ENCODE results near the gene UBE2E2. TPM values are rescaled to one million over a fixed set of nuclear protein-coding genes. Genes with fewer than 3 reads are reported as not detected.

The UBE2E2 gene
- total RNA-seq, 3 donors from 2014 or later: 31.5 to 96.2 (median 59.7) TPM

DNA sequence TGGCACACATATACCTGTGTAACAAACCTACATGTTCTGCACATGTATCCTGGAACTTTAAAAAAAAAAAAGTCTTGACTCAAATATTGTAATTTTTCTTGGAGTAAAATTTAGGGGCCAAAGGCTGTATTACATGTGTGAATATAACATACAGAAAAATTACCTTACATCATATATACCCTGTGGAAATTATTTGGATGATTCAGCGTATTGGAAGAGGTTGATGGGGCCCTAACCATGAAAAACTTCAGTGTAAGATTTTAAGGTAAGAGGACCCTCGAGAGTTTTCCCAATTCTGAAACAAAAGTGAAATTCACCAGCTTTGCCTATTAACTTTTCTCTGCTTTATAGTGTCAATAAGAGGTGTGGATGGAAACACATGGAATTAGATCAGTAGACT lies 56.4 kb downstream of the UBE2E2 start:
- intact Hi-C loops (cut with DNase I; ENCODE audit: low total_unique reads): no loop called here
- Histone ChIP-seq H3K27me3 (no peaks in the 10 kb centered on the region), H3K9me3 (no peaks in the 10 kb centered on the region), H3K4me1 (no peaks in the 10 kb centered on the region), H3K27ac (no peak overlapping the region), H3K4me3 (no peak overlapping the region), H3K36me3 (no peaks in the 10 kb centered on the region)
- TF ChIP-seq, protein P1, sequence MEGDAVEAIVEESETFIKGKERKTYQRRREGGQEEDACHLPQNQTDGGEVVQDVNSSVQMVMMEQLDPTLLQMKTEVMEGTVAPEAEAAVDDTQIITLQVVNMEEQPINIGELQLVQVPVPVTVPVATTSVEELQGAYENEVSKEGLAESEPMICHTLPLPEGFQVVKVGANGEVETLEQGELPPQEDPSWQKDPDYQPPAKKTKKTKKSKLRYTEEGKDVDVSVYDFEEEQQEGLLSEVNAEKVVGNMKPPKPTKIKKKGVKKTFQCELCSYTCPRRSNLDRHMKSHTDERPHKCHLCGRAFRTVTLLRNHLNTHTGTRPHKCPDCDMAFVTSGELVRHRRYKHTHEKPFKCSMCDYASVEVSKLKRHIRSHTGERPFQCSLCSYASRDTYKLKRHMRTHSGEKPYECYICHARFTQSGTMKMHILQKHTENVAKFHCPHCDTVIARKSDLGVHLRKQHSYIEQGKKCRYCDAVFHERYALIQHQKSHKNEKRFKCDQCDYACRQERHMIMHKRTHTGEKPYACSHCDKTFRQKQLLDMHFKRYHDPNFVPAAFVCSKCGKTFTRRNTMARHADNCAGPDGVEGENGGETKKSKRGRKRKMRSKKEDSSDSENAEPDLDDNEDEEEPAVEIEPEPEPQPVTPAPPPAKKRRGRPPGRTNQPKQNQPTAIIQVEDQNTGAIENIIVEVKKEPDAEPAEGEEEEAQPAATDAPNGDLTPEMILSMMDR (IDR thresholded peaks at IDR 0.05): no peak
- TF ChIP-seq POLR2AphosphoS5 (IDR thresholded peaks at IDR 0.05): no peak
- TF ChIP-seq POLR2A (IDR thresholded peaks at IDR 0.05): no peak
- DNase-seq (ENCODE audit: low spot score in 2 of 2): no peak

DNA sequence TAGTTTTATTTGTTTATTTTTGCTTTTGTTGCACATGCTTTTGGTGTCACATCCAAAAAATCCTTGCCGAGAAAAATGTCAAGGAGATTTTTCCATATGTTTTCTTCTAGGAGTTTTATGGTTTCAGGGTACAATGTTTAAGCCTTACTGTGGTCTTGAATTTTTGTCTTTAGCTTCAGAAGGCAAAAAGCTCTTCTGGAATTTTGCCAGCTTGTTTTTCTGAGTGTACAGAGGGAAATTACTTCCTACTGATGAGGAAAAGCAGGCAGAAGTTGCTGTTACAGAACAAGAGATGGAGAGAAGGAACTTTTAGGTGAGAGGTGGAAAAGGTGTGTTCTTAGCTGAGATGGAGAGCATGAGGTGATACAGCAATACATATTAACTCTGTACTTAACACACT lies 59.6 kb downstream of the UBE2E2 start:
- H3K27ac ChIP-seq: no peak overlapping the region
- no peak overlapping the region for H3K4me3 ChIP-seq
- H3K36me3 ChIP-seq: no peaks in the 10 kb centered on the region
- intact Hi-C loops (cut with DNase I; ENCODE audit: low total_unique reads): no loop called here
- TF ChIP-seq POLR2AphosphoS5 (IDR thresholded peaks at IDR 0.05): no peak
- TF ChIP-seq POLR2A (IDR thresholded peaks at IDR 0.05): no peak
- TF ChIP-seq, protein P1 (IDR thresholded peaks at IDR 0.05): no peak
- H3K4me1 ChIP-seq: no peaks in the 10 kb centered on the region
- DNase-seq (ENCODE audit: low spot score in 2 of 2): no peak
- no peaks in the 10 kb centered on the region for H3K27me3 ChIP-seq
- no peaks in the 10 kb centered on the region for H3K9me3 ChIP-seq

DNA sequence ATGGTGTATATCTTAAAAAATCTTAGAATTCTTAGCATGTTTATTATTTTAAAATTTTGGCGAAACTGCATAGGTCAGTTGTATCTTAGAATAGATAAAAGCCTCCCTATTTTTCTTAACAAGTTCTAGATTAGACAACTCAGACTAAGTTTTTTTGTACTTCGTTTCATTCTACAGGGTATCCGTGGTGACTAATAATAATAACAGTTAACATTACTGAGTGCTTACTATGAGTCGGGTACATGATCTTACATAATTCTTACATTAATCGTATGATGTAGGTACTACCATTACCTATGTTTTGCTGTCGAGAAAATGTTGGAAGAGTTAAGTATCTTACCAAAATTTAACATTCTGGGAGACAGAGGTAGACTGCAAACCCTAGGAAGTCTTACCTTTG lies 60.7 kb downstream of the UBE2E2 start:
- H3K36me3 ChIP-seq: no peaks in the 10 kb centered on the region
- no peaks in the 10 kb centered on the region for H3K27me3 ChIP-seq
- H3K9me3 ChIP-seq: no peaks in the 10 kb centered on the region
- no peak overlapping the region for H3K27ac ChIP-seq
- no peak for TF ChIP-seq POLR2A (IDR thresholded peaks at IDR 0.05)
- TF ChIP-seq, protein P1 (IDR thresholded peaks at IDR 0.05): no peak
- TF ChIP-seq POLR2AphosphoS5 (IDR thresholded peaks at IDR 0.05): no peak
- H3K4me1 ChIP-seq: no peaks in the 10 kb centered on the region
- no peak overlapping the region for H3K4me3 ChIP-seq
- intact Hi-C loops (cut with DNase I; ENCODE audit: low total_unique reads): no loop called here
- no peak for DNase-seq (ENCODE audit: low spot score in 2 of 2)

DNA sequence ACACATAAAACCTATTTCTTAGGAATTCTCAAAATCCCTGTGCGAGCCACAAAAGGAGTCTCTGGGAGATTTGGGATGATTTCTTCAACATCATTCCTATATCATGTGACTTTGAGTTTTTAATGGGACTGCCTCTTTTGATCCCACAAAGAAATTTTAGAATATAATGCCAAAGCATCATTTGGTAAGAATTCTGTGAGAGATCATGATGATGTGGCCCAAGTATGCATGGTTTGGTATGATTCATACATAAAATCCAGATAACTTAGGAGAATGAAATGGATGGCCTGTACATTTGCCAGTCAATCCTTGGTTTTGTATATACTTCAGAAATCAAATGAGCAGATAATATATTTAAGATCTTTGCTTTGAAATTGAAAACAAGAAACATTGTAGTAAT lies 61.3 kb downstream of the UBE2E2 start:
- Histone ChIP-seq H3K9me3 (no peaks in the 10 kb centered on the region), H3K27me3 (no peaks in the 10 kb centered on the region), H3K4me1 (no peaks in the 10 kb centered on the region), H3K4me3 (no peak overlapping the region), H3K36me3 (no peaks in the 10 kb centered on the region), H3K27ac (no peak overlapping the region)
- TF ChIP-seq POLR2A (IDR thresholded peaks at IDR 0.05) (no peak), POLR2AphosphoS5 (IDR thresholded peaks at IDR 0.05) (no peak)
- TF ChIP-seq, protein P1 (IDR thresholded peaks at IDR 0.05): no peak
- DNase-seq (ENCODE audit: low spot score in 2 of 2): no peak
- intact Hi-C loops (cut with DNase I; ENCODE audit: low total_unique reads): no loop called here

DNA sequence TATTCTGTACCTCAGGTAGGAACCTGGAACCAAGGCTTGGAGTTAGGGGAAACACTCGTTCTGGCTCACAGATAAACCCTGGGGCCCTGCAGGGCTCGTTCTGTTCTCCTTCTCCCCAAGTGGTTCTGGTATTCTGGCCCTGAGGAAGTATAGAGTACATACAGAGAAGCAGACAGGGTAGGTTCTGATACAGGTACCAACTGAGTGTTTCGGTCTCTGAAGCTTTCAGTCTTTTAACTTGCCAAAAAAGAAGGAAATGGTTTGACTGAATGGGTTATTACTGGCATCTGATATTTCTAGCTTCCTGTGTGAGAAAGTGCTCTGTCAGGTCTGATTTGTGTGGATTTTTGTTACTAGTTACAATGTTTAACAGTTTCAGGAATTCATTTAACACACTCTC lies 67.3 kb downstream of the UBE2E2 start:
- no peak for DNase-seq (ENCODE audit: low spot score in 2 of 2)
- H3K27ac ChIP-seq: no peak overlapping the region
- no peak for TF ChIP-seq POLR2AphosphoS5 (IDR thresholded peaks at IDR 0.05)
- no peak for TF ChIP-seq POLR2A (IDR thresholded peaks at IDR 0.05)
- TF ChIP-seq, protein P1 (IDR thresholded peaks at IDR 0.05): no peak
- H3K4me1 ChIP-seq: no peaks in the 10 kb centered on the region
- H3K27me3 ChIP-seq: no peaks in the 10 kb centered on the region
- intact Hi-C loops (cut with DNase I; ENCODE audit: low total_unique reads): no loop called here
- no peak overlapping the region for H3K4me3 ChIP-seq
- H3K9me3 ChIP-seq: peaks cover 6 to 9% of the 10 kb centered on the region in 2 donors
- H3K36me3 ChIP-seq: no peaks in the 10 kb centered on the region
